ENCODE data around the gene GNG13. TPM values are rescaled to one million over a fixed set of nuclear protein-coding genes. Genes with fewer than 3 reads are reported as not detected.

Gene GNG13
- total RNA-seq, 1 experiment from 2014 or later = not detected

GRCh38 chr16:830871-831570 is 30.5 kb upstream of the GNG13 start:
- Histone ChIP-seq H2AK5ac (ENCODE audit: insufficient read length, low read length) (no peak overlapping the region), H2BK12ac (ENCODE audit: insufficient read length, low read depth, low read length) (no peak overlapping the region), H2BK120ac (ENCODE audit: low read depth, low read length, poor library complexity, severe bottlenecking) (no peak overlapping the region), H3K23ac (ENCODE audit: insufficient read length, low read depth, low read length) (no peak overlapping the region), H3K79me1 (ENCODE audit: insufficient read depth, low read depth, low read length, poor library complexity, severe bottlenecking) (no peaks in the 10 kb centered on the region), H3K56ac (ENCODE audit: insufficient read length, low read depth, low read length) (no peak overlapping the region), H3K79me2 (ENCODE audit: insufficient read depth, low read length) (no peaks in the 10 kb centered on the region), H3K4me2 (ENCODE audit: insufficient read depth, insufficient read length, low read length) (no peak overlapping the region), H3K18ac (ENCODE audit: insufficient read length, low read depth, low read length) (no peak overlapping the region), H3K14ac (ENCODE audit: insufficient read depth, low read length) (no peak overlapping the region), H4K91ac (ENCODE audit: insufficient read length, low read depth, low read length) (no peak overlapping the region), H2BK15ac (ENCODE audit: low read depth, low read length) (no peak overlapping the region), H3K4ac (ENCODE audit: low read depth, low read length) (no peak overlapping the region), H3K27ac (ENCODE audit: insufficient read length, low read depth, low read length) (no peak overlapping the region), H3K4me1 (ENCODE audit: insufficient read depth, low read length) (no peaks in the 10 kb centered on the region), H4K5ac (ENCODE audit: insufficient read length, low read depth, low read length) (no peak overlapping the region), H3K27me3 (ENCODE audit: insufficient read depth, low read length) (no peaks in the 10 kb centered on the region), H2AFZ (ENCODE audit: low read length) (no peak overlapping the region), H4K8ac (replicated peaks; ENCODE audit: insufficient read length, low read depth, low read length) (no peak overlapping the region), H2BK5ac (ENCODE audit: insufficient read length, low read length) (no peak overlapping the region), H2BK20ac (ENCODE audit: low read depth, low read length, poor library complexity, severe bottlenecking) (no peak overlapping the region), H3K9ac (ENCODE audit: extremely low read depth, insufficient read length, low read length) (no peak overlapping the region), H3T11ph (ENCODE audit: low read length) (no peak overlapping the region), H3K9me3 (ENCODE audit: control insufficient read depth, low read depth, low read length) (no peaks in the 10 kb centered on the region), H4K20me1 (ENCODE audit: control insufficient read depth, insufficient read depth, insufficient read length) (no peaks in the 10 kb centered on the region), H3K23me2 (ENCODE audit: insufficient read length, low read depth, low read length, poor library complexity, severe bottlenecking) (no peaks in the 10 kb centered on the region)
- peaks cover 0 to under 1% of the 10 kb centered on the region in 2 experiments; a peak in 1 of 4 replicates for H3K4me1 Mint-ChIP-seq
- H3K9me3 Mint-ChIP-seq = peaks cover 6 to 8% of the 10 kb centered on the region in 2 experiments; a peak in 4 of 5 replicates
- H3K36me3 Mint-ChIP-seq (ENCODE audit: insufficient read depth in 1 of 3, low read depth in 3 of 3) = peaks cover 0 to 2% (median 0%) of the 10 kb centered on the region in 3 experiments; a peak in 3 of 7 replicates
- no peak for DNase-seq
- no peak overlapping the region for H3K4me3 Mint-ChIP-seq
- peaks cover 19% of the 10 kb centered on the region for H3K27me3 Mint-ChIP-seq (ENCODE audit: low read depth)
- WGBS (ENCODE audit: extremely low coverage, insufficient read length, low lambda C conversion rate) = no CpG with 5 or more reads among the region's 24 CpGs
- H3K27ac Mint-ChIP-seq = no peak overlapping the region
- TF ChIP-seq, protein P1, sequence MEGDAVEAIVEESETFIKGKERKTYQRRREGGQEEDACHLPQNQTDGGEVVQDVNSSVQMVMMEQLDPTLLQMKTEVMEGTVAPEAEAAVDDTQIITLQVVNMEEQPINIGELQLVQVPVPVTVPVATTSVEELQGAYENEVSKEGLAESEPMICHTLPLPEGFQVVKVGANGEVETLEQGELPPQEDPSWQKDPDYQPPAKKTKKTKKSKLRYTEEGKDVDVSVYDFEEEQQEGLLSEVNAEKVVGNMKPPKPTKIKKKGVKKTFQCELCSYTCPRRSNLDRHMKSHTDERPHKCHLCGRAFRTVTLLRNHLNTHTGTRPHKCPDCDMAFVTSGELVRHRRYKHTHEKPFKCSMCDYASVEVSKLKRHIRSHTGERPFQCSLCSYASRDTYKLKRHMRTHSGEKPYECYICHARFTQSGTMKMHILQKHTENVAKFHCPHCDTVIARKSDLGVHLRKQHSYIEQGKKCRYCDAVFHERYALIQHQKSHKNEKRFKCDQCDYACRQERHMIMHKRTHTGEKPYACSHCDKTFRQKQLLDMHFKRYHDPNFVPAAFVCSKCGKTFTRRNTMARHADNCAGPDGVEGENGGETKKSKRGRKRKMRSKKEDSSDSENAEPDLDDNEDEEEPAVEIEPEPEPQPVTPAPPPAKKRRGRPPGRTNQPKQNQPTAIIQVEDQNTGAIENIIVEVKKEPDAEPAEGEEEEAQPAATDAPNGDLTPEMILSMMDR (conservative IDR thresholded peaks at IDR 0.05) = 0 out of 3 replicates have a peak, but pooled peaks have one; percentile 11
